ENCODE results near the gene ACSM6.

Gene ACSM6

GRCh38 chr10:95193944-95194343, at the start of gene ACSM6:
TSS of gene ACSM6 (plus strand) at chr10:95194238. CDS start at chr10:95194486, 248 bp downstream.
- no peaks in the 10 kb centered on the region for H3K27me3 ChIP-seq (ENCODE audit: control insufficient read depth, insufficient read depth, low read length)
- no peak within 1 kb of the TSS for H3K27ac ChIP-seq (ENCODE audit: low read depth, low read length)
- no peak within 1 kb of the TSS for H3K9ac ChIP-seq (ENCODE audit: low read length)
- H3K9me3 ChIP-seq (ENCODE audit: control insufficient read depth, insufficient read depth, low read depth, low read length): no peaks in the 10 kb centered on the region
- H3K4me1 ChIP-seq (ENCODE audit: control insufficient read depth, insufficient read depth, low read length): peaks cover 12% of the 10 kb centered on the region
- no peaks in the 10 kb centered on the region for H3K36me3 ChIP-seq (ENCODE audit: control insufficient read depth, insufficient read depth, low read length)
- H3K4me3 ChIP-seq (ENCODE audit: low read depth, low read length): no peak within 1 kb of the TSS

- Histone ChIP-seq H3K36me3 (ENCODE audit: control insufficient read depth, insufficient read depth, low read length) (no peaks in the 10 kb centered on the region), H3K27me3 (ENCODE audit: control insufficient read depth, insufficient read depth, low read length) (no peaks in the 10 kb centered on the region), H3K4me3 (ENCODE audit: low read depth, low read length) (no peak overlapping the region), H3K9me3 (ENCODE audit: control insufficient read depth, insufficient read depth, low read depth, low read length) (no peaks in the 10 kb centered on the region), H3K27ac (ENCODE audit: low read depth, low read length) (no peak overlapping the region), H3K9ac (ENCODE audit: low read length) (no peak overlapping the region), H3K4me1 (ENCODE audit: control insufficient read depth, insufficient read depth, low read length) (no peaks in the 10 kb centered on the region)
Measured at GRCh38 chr10:95168694-95169093, 25.3 kb upstream of the ACSM6 start.

GRCh38 chr10:95169522-95169921, 24.5 kb upstream of the ACSM6 start:
- Histone ChIP-seq H3K27ac (ENCODE audit: low read depth, low read length) (no peak overlapping the region), H3K36me3 (ENCODE audit: control insufficient read depth, insufficient read depth, low read length) (no peaks in the 10 kb centered on the region), H3K27me3 (ENCODE audit: control insufficient read depth, insufficient read depth, low read length) (no peaks in the 10 kb centered on the region), H3K9ac (ENCODE audit: low read length) (no peak overlapping the region), H3K9me3 (ENCODE audit: control insufficient read depth, insufficient read depth, low read depth, low read length) (no peaks in the 10 kb centered on the region), H3K4me3 (ENCODE audit: low read depth, low read length) (no peak overlapping the region), H3K4me1 (ENCODE audit: control insufficient read depth, insufficient read depth, low read length) (no peaks in the 10 kb centered on the region)

GRCh38 chr10:95170790-95171189, 23.2 kb upstream of the ACSM6 start:
- Histone ChIP-seq H3K9ac (ENCODE audit: low read length) (no peak overlapping the region), H3K27ac (ENCODE audit: low read depth, low read length) (no peak overlapping the region), H3K27me3 (ENCODE audit: control insufficient read depth, insufficient read depth, low read length) (no peaks in the 10 kb centered on the region), H3K9me3 (ENCODE audit: control insufficient read depth, insufficient read depth, low read depth, low read length) (no peaks in the 10 kb centered on the region), H3K36me3 (ENCODE audit: control insufficient read depth, insufficient read depth, low read length) (no peaks in the 10 kb centered on the region), H3K4me3 (ENCODE audit: low read depth, low read length) (no peak overlapping the region), H3K4me1 (ENCODE audit: control insufficient read depth, insufficient read depth, low read length) (no peaks in the 10 kb centered on the region)

- H3K27ac ChIP-seq (ENCODE audit: low read depth, low read length): no peak overlapping the region
- H3K4me3 ChIP-seq (ENCODE audit: low read depth, low read length): no peak overlapping the region
- no peak overlapping the region for H3K9ac ChIP-seq (ENCODE audit: low read length)
- H3K4me1 ChIP-seq (ENCODE audit: control insufficient read depth, insufficient read depth, low read length): no peaks in the 10 kb centered on the region
- H3K27me3 ChIP-seq (ENCODE audit: control insufficient read depth, insufficient read depth, low read length): no peaks in the 10 kb centered on the region
- no peaks in the 10 kb centered on the region for H3K36me3 ChIP-seq (ENCODE audit: control insufficient read depth, insufficient read depth, low read length)
- H3K9me3 ChIP-seq (ENCODE audit: control insufficient read depth, insufficient read depth, low read depth, low read length): no peaks in the 10 kb centered on the region
Measured at GRCh38 chr10:95171336-95171735, 22.7 kb upstream of the ACSM6 start.

- Histone ChIP-seq H3K27me3 (ENCODE audit: control insufficient read depth, insufficient read depth, low read length) (no peaks in the 10 kb centered on the region), H3K9me3 (ENCODE audit: control insufficient read depth, insufficient read depth, low read depth, low read length) (no peaks in the 10 kb centered on the region), H3K4me3 (ENCODE audit: low read depth, low read length) (no peak overlapping the region), H3K9ac (ENCODE audit: low read length) (no peak overlapping the region), H3K4me1 (ENCODE audit: control insufficient read depth, insufficient read depth, low read length) (no peaks in the 10 kb centered on the region), H3K27ac (ENCODE audit: low read depth, low read length) (no peak overlapping the region), H3K36me3 (ENCODE audit: control insufficient read depth, insufficient read depth, low read length) (no peaks in the 10 kb centered on the region)
Measured at GRCh38 chr10:95172851-95173250, 21.2 kb upstream of the ACSM6 start.

GRCh38 chr10:95176101-95176500, 17.9 kb upstream of the ACSM6 start:
- H3K9ac ChIP-seq (ENCODE audit: low read length): no peak overlapping the region
- H3K27ac ChIP-seq (ENCODE audit: low read depth, low read length): no peak overlapping the region
- no peaks in the 10 kb centered on the region for H3K9me3 ChIP-seq (ENCODE audit: control insufficient read depth, insufficient read depth, low read depth, low read length)
- H3K4me3 ChIP-seq (ENCODE audit: low read depth, low read length): no peak overlapping the region
- no peaks in the 10 kb centered on the region for H3K27me3 ChIP-seq (ENCODE audit: control insufficient read depth, insufficient read depth, low read length)
- no peaks in the 10 kb centered on the region for H3K4me1 ChIP-seq (ENCODE audit: control insufficient read depth, insufficient read depth, low read length)
- no peaks in the 10 kb centered on the region for H3K36me3 ChIP-seq (ENCODE audit: control insufficient read depth, insufficient read depth, low read length)

- Histone ChIP-seq H3K27ac (ENCODE audit: low read depth, low read length) (no peak overlapping the region), H3K4me1 (ENCODE audit: control insufficient read depth, insufficient read depth, low read length) (0 out of 2 replicates have a peak, but pooled peaks cover 3% of the 10 kb centered on the region), H3K9ac (ENCODE audit: low read length) (no peak overlapping the region), H3K27me3 (ENCODE audit: control insufficient read depth, insufficient read depth, low read length) (no peaks in the 10 kb centered on the region), H3K4me3 (ENCODE audit: low read depth, low read length) (no peak overlapping the region), H3K9me3 (ENCODE audit: control insufficient read depth, insufficient read depth, low read depth, low read length) (no peaks in the 10 kb centered on the region), H3K36me3 (ENCODE audit: control insufficient read depth, insufficient read depth, low read length) (no peaks in the 10 kb centered on the region)
Measured at GRCh38 chr10:95177429-95177828, 16.6 kb upstream of the ACSM6 start.

- no peak overlapping the region for H3K9ac ChIP-seq (ENCODE audit: low read length)
- H3K4me3 ChIP-seq (ENCODE audit: low read depth, low read length): no peak overlapping the region
- no peak overlapping the region for H3K27ac ChIP-seq (ENCODE audit: low read depth, low read length)
- no peaks in the 10 kb centered on the region for H3K27me3 ChIP-seq (ENCODE audit: control insufficient read depth, insufficient read depth, low read length)
- peaks cover 7% of the 10 kb centered on the region; the same call in 1 of the 2 replicates for H3K4me1 ChIP-seq (ENCODE audit: control insufficient read depth, insufficient read depth, low read length)
- H3K9me3 ChIP-seq (ENCODE audit: control insufficient read depth, insufficient read depth, low read depth, low read length): no peaks in the 10 kb centered on the region
- no peaks in the 10 kb centered on the region for H3K36me3 ChIP-seq (ENCODE audit: control insufficient read depth, insufficient read depth, low read length)
Measured at GRCh38 chr10:95178266-95178665, 15.8 kb upstream of the ACSM6 start.

GRCh38 chr10:95178797-95179196, 15.2 kb upstream of the ACSM6 start:
- no peak overlapping the region for H3K9ac ChIP-seq (ENCODE audit: low read length)
- H3K9me3 ChIP-seq (ENCODE audit: control insufficient read depth, insufficient read depth, low read depth, low read length): no peaks in the 10 kb centered on the region
- H3K27ac ChIP-seq (ENCODE audit: low read depth, low read length): no peak overlapping the region
- no peaks in the 10 kb centered on the region for H3K36me3 ChIP-seq (ENCODE audit: control insufficient read depth, insufficient read depth, low read length)
- H3K4me3 ChIP-seq (ENCODE audit: low read depth, low read length): no peak overlapping the region
- H3K4me1 ChIP-seq (ENCODE audit: control insufficient read depth, insufficient read depth, low read length): peaks cover 7% of the 10 kb centered on the region; the same call in 1 of the 2 replicates
- no peaks in the 10 kb centered on the region for H3K27me3 ChIP-seq (ENCODE audit: control insufficient read depth, insufficient read depth, low read length)

GRCh38 chr10:95181726-95182125, 12.3 kb upstream of the ACSM6 start:
- no peak overlapping the region for H3K27ac ChIP-seq (ENCODE audit: low read depth, low read length)
- H3K9ac ChIP-seq (ENCODE audit: low read length): no peak overlapping the region
- H3K9me3 ChIP-seq (ENCODE audit: control insufficient read depth, insufficient read depth, low read depth, low read length): no peaks in the 10 kb centered on the region
- H3K36me3 ChIP-seq (ENCODE audit: control insufficient read depth, insufficient read depth, low read length): no peaks in the 10 kb centered on the region
- H3K27me3 ChIP-seq (ENCODE audit: control insufficient read depth, insufficient read depth, low read length): no peaks in the 10 kb centered on the region
- no peak overlapping the region for H3K4me3 ChIP-seq (ENCODE audit: low read depth, low read length)
- H3K4me1 ChIP-seq (ENCODE audit: control insufficient read depth, insufficient read depth, low read length): peaks cover 11% of the 10 kb centered on the region; the same call in 1 of the 2 replicates
